GM19468 (cell line): ENCODE data around the gene MYT1.
"Not testable (repeated sequence)": the region's sequence is repeated elsewhere in the genome, so short reads cannot be mapped to it uniquely, and the experiment has no call there.

ENCODE experiments used
- ATAC-seq: cut with Tn5 transposase; IDR thresholded peaks from one replicate; pipeline ENCODE4 v1.9.1; 2021; ENCODE audit warnings: mild to moderate bottlenecking, moderate library complexity, moderate number of reproducible peaks; ENCODE audit not compliant: unreplicated experiment; ENCODE audit errors: extremely low read depth

Gene MYT1

GRCh38 chr20:64164123-64164836, at the start of gene MYT1:
TSS of gene MYT1 (plus strand) at chr20:64164452. CDS start at chr20:64198862, 34,410 bp downstream.
- no peak for ATAC-seq

- no peak for ATAC-seq
Observed at GRCh38 chr20:64115171-64115911, 48.9 kb upstream of the MYT1 start.

GRCh38 chr20:64116016-64116415, 48.2 kb upstream of the MYT1 start:
- no peak for ATAC-seq

GRCh38 chr20:64116541-64117431, 47.5 kb upstream of the MYT1 start:
- ATAC-seq: no peak

- ATAC-seq: not testable (repeated sequence)
Observed at GRCh38 chr20:64117432-64117777, 46.8 kb upstream of the MYT1 start.

GRCh38 chr20:64119301-64119680, 45.0 kb upstream of the MYT1 start:
- no peak for ATAC-seq

- ATAC-seq: no peak
Observed at GRCh38 chr20:64119681-64120341, 44.4 kb upstream of the MYT1 start.

- no peak for ATAC-seq
Observed at GRCh38 chr20:64121586-64121985, 42.7 kb upstream of the MYT1 start.

- ATAC-seq: not testable (repeated sequence)
Observed at GRCh38 chr20:64122927-64123326, 41.3 kb upstream of the MYT1 start.

- not testable (repeated sequence) for ATAC-seq
Observed at GRCh38 chr20:64123517-64123916, 40.7 kb upstream of the MYT1 start.

- no peak for ATAC-seq
Observed at GRCh38 chr20:64129146-64129782, 35.0 kb upstream of the MYT1 start.

- no peak for ATAC-seq
Observed at GRCh38 chr20:64130271-64130670, 34.0 kb upstream of the MYT1 start.

- ATAC-seq: no peak
Observed at GRCh38 chr20:64130876-64131275, 33.4 kb upstream of the MYT1 start.

- ATAC-seq: no peak
Observed at GRCh38 chr20:64131406-64131805, 32.8 kb upstream of the MYT1 start.

GRCh38 chr20:64133951-64134407, 30.3 kb upstream of the MYT1 start:
- ATAC-seq: no peak

- not testable (repeated sequence) for ATAC-seq
Observed at GRCh38 chr20:64134744-64135143, 29.5 kb upstream of the MYT1 start.

GRCh38 chr20:64136004-64136710, 28.1 kb upstream of the MYT1 start:
- no peak for ATAC-seq

GRCh38 chr20:64137598-64138031, 26.6 kb upstream of the MYT1 start:
- ATAC-seq: no peak

- no peak for ATAC-seq
Observed at GRCh38 chr20:64138276-64138815, 25.9 kb upstream of the MYT1 start.
